MM.1S (cell line): ENCODE data around the gene GFRA1.

ENCODE experiments used
- DNase-seq: peaks from one replicate; pipeline ENCODE4 v3.0.0-alpha.2; 2015
- H2AFZ ChIP-seq: fragments of 300-600 bp; sonication (generic); 2 replicates; pipeline ENCODE4 v1.6.0; 2016; ENCODE audit warnings: antibody characterized with exemption, low read length
- H3F3A ChIP-seq: fragments of 300-600 bp; sonication (generic); 2 replicates; pipeline ENCODE4 v1.6.1; 2016; ENCODE audit warnings: mild to moderate bottlenecking, antibody characterized with exemption, low read length, moderate library complexity, mixed read lengths; ENCODE audit not compliant: insufficient read depth
- H3K27ac ChIP-seq: fragments of 300-600 bp; sonication (generic); 2 replicates; pipeline ENCODE4 v1.5.1; 2016; ENCODE audit warnings: mild to moderate bottlenecking, low read length
- H3K27me3 ChIP-seq: fragments of 300-600 bp; sonication (generic); replicated peaks from 2 replicates; pipeline ENCODE4 v1.6.0; 2016; ENCODE audit warnings: low read length; ENCODE audit not compliant: insufficient read depth
- H3K36me3 ChIP-seq: fragments of 300-600 bp; sonication (generic); replicated peaks from 2 replicates; pipeline ENCODE4 v1.6.1; 2016; ENCODE audit warnings: mild to moderate bottlenecking, low read length, mixed read lengths; ENCODE audit not compliant: insufficient read depth
- H3K4me1 ChIP-seq: fragments of 300-600 bp; sonication (generic); 2 replicates; pipeline ENCODE4 v1.6.1; 2016; ENCODE audit warnings: low read length, mixed read lengths
- H3K4me2 ChIP-seq: fragments of 300-600 bp; sonication (generic); 2 replicates; pipeline ENCODE4 v1.6.0; 2016; ENCODE audit warnings: low read depth, low read length
- H3K4me3 ChIP-seq: fragments of 300-600 bp; sonication (generic); 2 replicates; pipeline ENCODE4 v1.5.1; 2016; ENCODE audit warnings: low read length, mixed read lengths
- H3K79me2 ChIP-seq: fragments of 300-600 bp; sonication (generic); 2 replicates; pipeline ENCODE4 v1.6.1; 2016; ENCODE audit warnings: mixed run types, low read length, mixed read lengths
- H3K9ac ChIP-seq: fragments of 300-600 bp; sonication (generic); 2 replicates; pipeline ENCODE4 v1.6.1; 2016; ENCODE audit warnings: low read length, mixed read lengths
- H3K9me2 ChIP-seq: fragments of 300-600 bp; sonication (generic); replicated peaks from 2 replicates; pipeline ENCODE4 v1.6.1; 2016; ENCODE audit warnings: mild to moderate bottlenecking, low read length, mixed read lengths; ENCODE audit not compliant: insufficient read depth
- H3K9me3 ChIP-seq: fragments of 300-600 bp; sonication (generic); replicated peaks from 2 replicates; pipeline ENCODE4 v1.6.1; 2016; ENCODE audit warnings: mild to moderate bottlenecking, low read length, mixed read lengths; ENCODE audit not compliant: insufficient read depth
- H4K20me1 ChIP-seq: fragments of 300-600 bp; sonication (generic); 2 replicates; pipeline ENCODE4 v1.6.1; 2016; ENCODE audit warnings: mild to moderate bottlenecking, low read length, moderate library complexity, mixed read lengths; ENCODE audit not compliant: insufficient read depth
- EZH2 ChIP-seq: fragments of 300-600 bp; sonication (generic); optimal IDR thresholded peaks from 2 replicates; pipeline ENCODE3; 2017; ENCODE audit warnings: low read depth, mild to moderate bottlenecking, antibody characterized with exemption, low read length, mixed read lengths
- EZH2phosphoT487 ChIP-seq: fragments of 300-600 bp; sonication (generic); IDR thresholded peaks from 2 replicates; pipeline ENCODE4 v1.6.1; 2018; ENCODE audit warnings: antibody characterized with exemption, low read length
- TF ChIP-seq, protein P1 (sequence below): fragments of 300-600 bp; sonication (generic); IDR thresholded peaks from 2 replicates; pipeline ENCODE4 v1.5.1; 2016; ENCODE audit warnings: antibody characterized with exemption, low read length, mixed read lengths

GFRA1 gene

DNA sequence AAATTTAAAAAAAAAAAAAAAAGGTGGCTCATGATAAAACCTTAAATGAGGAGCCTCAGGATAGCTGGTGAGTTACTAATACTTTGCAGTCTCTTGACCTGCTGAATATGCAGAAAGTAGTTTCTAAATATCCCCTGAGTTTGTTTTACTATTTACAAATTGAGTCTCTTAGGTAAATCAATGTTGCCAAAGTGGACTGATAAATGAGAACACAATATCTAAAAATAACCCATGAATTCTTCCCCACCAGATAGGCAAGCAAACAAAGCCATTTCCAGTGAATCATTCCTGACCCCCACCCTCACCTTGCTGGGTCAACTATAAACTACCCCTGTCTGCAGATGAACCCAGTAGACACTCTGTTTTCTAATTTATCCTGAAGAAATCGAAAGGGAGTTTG lies 78.9 kb downstream of the GFRA1 start:
- no peaks in the 10 kb centered on the region for H3F3A ChIP-seq
- no peak overlapping the region for H3K4me2 ChIP-seq
- no peaks in the 10 kb centered on the region for H3K9me2 ChIP-seq
- no peaks in the 10 kb centered on the region for H3K9me3 ChIP-seq
- TF ChIP-seq, protein P1, sequence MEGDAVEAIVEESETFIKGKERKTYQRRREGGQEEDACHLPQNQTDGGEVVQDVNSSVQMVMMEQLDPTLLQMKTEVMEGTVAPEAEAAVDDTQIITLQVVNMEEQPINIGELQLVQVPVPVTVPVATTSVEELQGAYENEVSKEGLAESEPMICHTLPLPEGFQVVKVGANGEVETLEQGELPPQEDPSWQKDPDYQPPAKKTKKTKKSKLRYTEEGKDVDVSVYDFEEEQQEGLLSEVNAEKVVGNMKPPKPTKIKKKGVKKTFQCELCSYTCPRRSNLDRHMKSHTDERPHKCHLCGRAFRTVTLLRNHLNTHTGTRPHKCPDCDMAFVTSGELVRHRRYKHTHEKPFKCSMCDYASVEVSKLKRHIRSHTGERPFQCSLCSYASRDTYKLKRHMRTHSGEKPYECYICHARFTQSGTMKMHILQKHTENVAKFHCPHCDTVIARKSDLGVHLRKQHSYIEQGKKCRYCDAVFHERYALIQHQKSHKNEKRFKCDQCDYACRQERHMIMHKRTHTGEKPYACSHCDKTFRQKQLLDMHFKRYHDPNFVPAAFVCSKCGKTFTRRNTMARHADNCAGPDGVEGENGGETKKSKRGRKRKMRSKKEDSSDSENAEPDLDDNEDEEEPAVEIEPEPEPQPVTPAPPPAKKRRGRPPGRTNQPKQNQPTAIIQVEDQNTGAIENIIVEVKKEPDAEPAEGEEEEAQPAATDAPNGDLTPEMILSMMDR = no peak
- TF ChIP-seq EZH2 (no peak), EZH2phosphoT487 (no peak)
- H3K4me3 ChIP-seq = no peak overlapping the region
- H2AFZ ChIP-seq = no peak overlapping the region
- H3K79me2 ChIP-seq = no peaks in the 10 kb centered on the region
- H4K20me1 ChIP-seq = no peaks in the 10 kb centered on the region
- H3K4me1 ChIP-seq = no peaks in the 10 kb centered on the region
- no peaks in the 10 kb centered on the region for H3K27me3 ChIP-seq
- no peaks in the 10 kb centered on the region for H3K36me3 ChIP-seq
- H3K27ac ChIP-seq = no peak overlapping the region
- DNase-seq = no peak
- H3K9ac ChIP-seq = no peak overlapping the region

DNA sequence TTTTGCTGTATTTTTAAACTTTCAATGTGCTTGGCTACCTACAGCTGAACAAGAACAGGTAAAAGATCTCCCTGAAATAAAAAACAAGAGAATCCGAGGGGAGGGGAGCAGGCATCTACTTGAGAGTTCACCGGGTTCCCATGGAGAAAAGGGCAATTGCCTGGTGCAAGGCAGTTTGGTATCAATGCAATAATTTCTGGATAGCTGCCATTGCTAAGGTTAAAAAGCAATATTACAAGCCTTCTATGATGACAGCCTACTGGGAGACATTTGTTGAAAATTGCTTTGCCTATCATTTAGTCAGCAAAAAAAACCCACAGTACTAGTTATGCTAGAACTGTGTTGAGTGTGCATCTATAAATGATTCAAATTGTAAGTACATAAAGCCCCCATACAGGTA lies 82.1 kb downstream of the GFRA1 start:
- no peak for TF ChIP-seq EZH2phosphoT487
- TF ChIP-seq, protein P1 = no peak
- TF ChIP-seq EZH2 = no peak
- H3K4me2 ChIP-seq = no peak overlapping the region

DNA sequence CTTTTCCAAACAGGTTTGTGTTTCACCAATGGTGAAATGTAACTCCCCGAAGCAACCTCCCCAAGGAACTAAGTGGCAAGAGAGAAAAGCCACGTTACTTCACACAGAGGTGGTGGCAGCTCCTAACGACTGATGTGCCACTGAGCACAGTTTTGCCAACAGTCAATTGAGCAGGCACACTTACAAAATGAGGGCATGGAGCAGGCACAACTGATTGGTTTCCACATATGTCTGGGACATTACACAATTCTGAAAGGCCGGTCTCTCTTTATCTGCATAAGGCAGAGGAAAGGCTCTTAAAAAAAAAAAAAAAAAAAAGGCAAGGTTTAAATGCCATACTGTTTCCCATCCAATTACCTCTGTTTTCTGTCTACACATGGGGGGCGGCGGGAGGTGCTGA lies 86.7 kb downstream of the GFRA1 start:
- H2AFZ ChIP-seq = no peak overlapping the region
- H4K20me1 ChIP-seq = no peaks in the 10 kb centered on the region
- no peak for DNase-seq
- no peak overlapping the region for H3K9ac ChIP-seq
- no peaks in the 10 kb centered on the region for H3K27me3 ChIP-seq
- no peaks in the 10 kb centered on the region for H3F3A ChIP-seq
- no peaks in the 10 kb centered on the region for H3K9me3 ChIP-seq
- H3K36me3 ChIP-seq = no peaks in the 10 kb centered on the region
- no peaks in the 10 kb centered on the region for H3K79me2 ChIP-seq
- H3K9me2 ChIP-seq = no peaks in the 10 kb centered on the region
- no peak overlapping the region for H3K4me3 ChIP-seq
- H3K4me2 ChIP-seq = no peak overlapping the region
- TF ChIP-seq EZH2 (no peak), EZH2phosphoT487 (no peak)
- TF ChIP-seq, protein P1 = no peak
- H3K4me1 ChIP-seq = no peaks in the 10 kb centered on the region
- no peak overlapping the region for H3K27ac ChIP-seq

More for the DNA sequence above, 82.1 kb downstream of the GFRA1 start:
- Histone ChIP-seq H3K4me1 (no peaks in the 10 kb centered on the region), H3K36me3 (no peaks in the 10 kb centered on the region), H3K9me2 (no peaks in the 10 kb centered on the region), H3F3A (no peaks in the 10 kb centered on the region), H4K20me1 (no peaks in the 10 kb centered on the region), H3K4me3 (no peak overlapping the region), H3K27ac (no peak overlapping the region), H3K79me2 (no peaks in the 10 kb centered on the region), H2AFZ (no peak overlapping the region), H3K9me3 (no peaks in the 10 kb centered on the region), H3K9ac (no peak overlapping the region), H3K27me3 (no peaks in the 10 kb centered on the region)
- no peak for DNase-seq
